ENCODE measurements around the gene PACSIN2.

DNA sequence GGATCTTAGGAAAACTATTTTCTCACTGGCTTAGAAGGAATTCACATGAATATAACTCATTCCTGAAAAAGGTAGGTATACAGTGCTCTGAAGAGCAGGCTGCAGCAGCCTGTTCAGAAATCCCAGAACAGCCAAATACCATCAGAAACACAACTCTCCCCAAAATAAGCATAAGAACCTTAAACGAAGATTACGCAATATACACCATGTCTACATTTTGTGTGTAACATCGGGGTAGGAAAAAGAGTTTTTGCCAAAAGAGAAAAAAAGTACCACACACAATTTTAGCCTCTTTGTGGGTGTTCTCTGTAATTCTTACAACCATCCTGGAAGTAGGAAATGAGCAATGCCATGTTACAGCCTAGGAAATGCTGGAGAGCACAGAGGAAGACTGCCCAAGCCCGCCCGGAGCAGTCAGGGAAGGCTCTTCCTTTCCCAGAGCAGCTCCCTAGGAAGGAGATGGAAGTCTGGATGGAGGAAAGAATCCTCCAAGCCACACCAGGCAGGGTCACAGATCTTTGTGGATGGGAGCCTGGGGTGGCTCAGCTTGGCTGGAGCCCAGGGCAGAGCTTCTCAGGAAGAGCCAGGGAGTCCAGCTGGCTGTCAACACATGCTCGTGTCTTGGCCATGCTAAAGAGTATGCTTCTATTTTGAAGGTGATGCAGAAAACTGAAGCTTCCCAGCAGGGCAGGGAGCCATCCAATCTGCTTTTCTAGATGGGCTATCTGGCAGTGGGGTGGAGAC is 108.2 kb downstream of the PACSIN2 start:
- TF ChIP-seq, protein P1, sequence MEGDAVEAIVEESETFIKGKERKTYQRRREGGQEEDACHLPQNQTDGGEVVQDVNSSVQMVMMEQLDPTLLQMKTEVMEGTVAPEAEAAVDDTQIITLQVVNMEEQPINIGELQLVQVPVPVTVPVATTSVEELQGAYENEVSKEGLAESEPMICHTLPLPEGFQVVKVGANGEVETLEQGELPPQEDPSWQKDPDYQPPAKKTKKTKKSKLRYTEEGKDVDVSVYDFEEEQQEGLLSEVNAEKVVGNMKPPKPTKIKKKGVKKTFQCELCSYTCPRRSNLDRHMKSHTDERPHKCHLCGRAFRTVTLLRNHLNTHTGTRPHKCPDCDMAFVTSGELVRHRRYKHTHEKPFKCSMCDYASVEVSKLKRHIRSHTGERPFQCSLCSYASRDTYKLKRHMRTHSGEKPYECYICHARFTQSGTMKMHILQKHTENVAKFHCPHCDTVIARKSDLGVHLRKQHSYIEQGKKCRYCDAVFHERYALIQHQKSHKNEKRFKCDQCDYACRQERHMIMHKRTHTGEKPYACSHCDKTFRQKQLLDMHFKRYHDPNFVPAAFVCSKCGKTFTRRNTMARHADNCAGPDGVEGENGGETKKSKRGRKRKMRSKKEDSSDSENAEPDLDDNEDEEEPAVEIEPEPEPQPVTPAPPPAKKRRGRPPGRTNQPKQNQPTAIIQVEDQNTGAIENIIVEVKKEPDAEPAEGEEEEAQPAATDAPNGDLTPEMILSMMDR (IDR thresholded peaks at IDR 0.05) = no peak
- TF ChIP-seq POLR2A (IDR thresholded peaks at IDR 0.05) = no peak

Measured in esophagus squamous epithelium (tissue), 4 donors.